ENCODE data around the gene RETSAT.

RETSAT gene

DNA sequence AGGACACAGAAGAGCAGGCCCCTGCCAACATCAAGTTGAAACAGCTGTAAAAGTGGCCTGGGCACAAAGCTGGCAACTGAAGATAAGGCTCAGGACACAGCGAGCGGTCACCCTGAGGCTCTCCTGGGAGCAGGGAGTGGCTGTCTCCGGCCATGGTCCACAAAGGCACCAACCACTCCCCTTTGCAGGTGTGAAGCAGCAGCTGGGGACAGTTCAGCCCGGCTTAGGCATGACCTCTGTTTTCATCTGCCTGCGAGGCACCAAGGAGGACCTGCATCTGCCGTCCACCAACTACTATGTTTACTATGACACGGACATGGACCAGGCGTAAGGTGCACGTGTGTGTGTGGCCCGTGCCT, 39.5 kb downstream of the RETSAT start:
- H3K4me2 ChIP-seq (ENCODE audit: low read length): no peak overlapping the region
- H3K9me3 ChIP-seq (ENCODE audit: control insufficient read depth, insufficient read depth, low read length): no peaks in the 10 kb centered on the region
- no peaks in the 10 kb centered on the region for H3F3A ChIP-seq (ENCODE audit: control insufficient read depth, insufficient read depth)
- peaks cover 4% of the 10 kb centered on the region for H3K4me1 ChIP-seq (ENCODE audit: control insufficient read depth, low read length)
- no peaks in the 10 kb centered on the region for H3K9me2 ChIP-seq (replicated peaks; ENCODE audit: control insufficient read depth, low read length)
- H3K36me3 ChIP-seq (ENCODE audit: control insufficient read depth, low read length): peaks cover 34% of the 10 kb centered on the region
- peaks cover 13% of the 10 kb centered on the region; the same call in 1 of the 2 replicates for H4K20me1 ChIP-seq (ENCODE audit: control insufficient read depth, insufficient read depth, low read depth, low read length)
- TF ChIP-seq, protein P1, sequence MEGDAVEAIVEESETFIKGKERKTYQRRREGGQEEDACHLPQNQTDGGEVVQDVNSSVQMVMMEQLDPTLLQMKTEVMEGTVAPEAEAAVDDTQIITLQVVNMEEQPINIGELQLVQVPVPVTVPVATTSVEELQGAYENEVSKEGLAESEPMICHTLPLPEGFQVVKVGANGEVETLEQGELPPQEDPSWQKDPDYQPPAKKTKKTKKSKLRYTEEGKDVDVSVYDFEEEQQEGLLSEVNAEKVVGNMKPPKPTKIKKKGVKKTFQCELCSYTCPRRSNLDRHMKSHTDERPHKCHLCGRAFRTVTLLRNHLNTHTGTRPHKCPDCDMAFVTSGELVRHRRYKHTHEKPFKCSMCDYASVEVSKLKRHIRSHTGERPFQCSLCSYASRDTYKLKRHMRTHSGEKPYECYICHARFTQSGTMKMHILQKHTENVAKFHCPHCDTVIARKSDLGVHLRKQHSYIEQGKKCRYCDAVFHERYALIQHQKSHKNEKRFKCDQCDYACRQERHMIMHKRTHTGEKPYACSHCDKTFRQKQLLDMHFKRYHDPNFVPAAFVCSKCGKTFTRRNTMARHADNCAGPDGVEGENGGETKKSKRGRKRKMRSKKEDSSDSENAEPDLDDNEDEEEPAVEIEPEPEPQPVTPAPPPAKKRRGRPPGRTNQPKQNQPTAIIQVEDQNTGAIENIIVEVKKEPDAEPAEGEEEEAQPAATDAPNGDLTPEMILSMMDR (IDR thresholded peaks at IDR 0.05; ENCODE audit: low read depth, low read length, poor library complexity, severe bottlenecking): no peak
- TF ChIP-seq EZH2phosphoT487 (IDR thresholded peaks at IDR 0.05; ENCODE audit: borderline replicate concordance, low read length): no peak
- no peak overlapping the region for H3K27ac ChIP-seq (ENCODE audit: low read depth, low read length)
- peaks cover 6% of the 10 kb centered on the region for H3K27me3 ChIP-seq (ENCODE audit: control insufficient read depth, low read length)
- H3K79me2 ChIP-seq (ENCODE audit: control insufficient read depth, low read length): peaks cover 14% of the 10 kb centered on the region
- no peak overlapping the region for H3K4me3 ChIP-seq (ENCODE audit: low read length)

DNA sequence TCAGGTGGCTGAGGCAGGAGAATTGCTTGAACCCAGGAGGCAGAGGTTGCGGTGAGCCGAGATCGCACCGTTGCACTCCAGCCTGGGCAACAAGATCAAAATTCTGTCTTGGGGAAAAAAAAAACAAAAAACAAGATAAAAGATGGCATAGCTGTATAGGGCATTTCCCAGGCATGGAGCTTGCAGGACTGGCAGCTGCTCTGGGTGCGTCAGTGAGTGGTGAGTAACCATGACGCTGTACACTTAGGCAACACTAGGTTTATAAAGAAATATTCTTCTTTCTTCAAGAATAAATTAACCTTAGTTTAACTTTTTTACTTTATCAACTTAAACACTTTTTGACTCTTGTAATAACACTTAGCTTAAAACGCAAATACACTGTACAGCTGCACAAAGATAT, 41.9 kb downstream of the RETSAT start:
- H3F3A ChIP-seq (ENCODE audit: control insufficient read depth, insufficient read depth): no peaks in the 10 kb centered on the region
- TF ChIP-seq, protein P1 (IDR thresholded peaks at IDR 0.05; ENCODE audit: low read depth, low read length, poor library complexity, severe bottlenecking): no peak
- TF ChIP-seq EZH2phosphoT487 (IDR thresholded peaks at IDR 0.05; ENCODE audit: borderline replicate concordance, low read length): no peak
- H3K4me3 ChIP-seq (ENCODE audit: low read length): no peak overlapping the region
- peaks cover 18% of the 10 kb centered on the region; the same call in 1 of the 2 replicates for H3K36me3 ChIP-seq (ENCODE audit: control insufficient read depth, low read length)
- H3K9me2 ChIP-seq (replicated peaks; ENCODE audit: control insufficient read depth, low read length): no peaks in the 10 kb centered on the region
- H3K27ac ChIP-seq (ENCODE audit: low read depth, low read length): no peak overlapping the region
- H3K4me2 ChIP-seq (ENCODE audit: low read length): no peak overlapping the region
- H3K27me3 ChIP-seq (ENCODE audit: control insufficient read depth, low read length): peaks cover 25% of the 10 kb centered on the region
- H3K9me3 ChIP-seq (ENCODE audit: control insufficient read depth, insufficient read depth, low read length): no peaks in the 10 kb centered on the region
- H4K20me1 ChIP-seq (ENCODE audit: control insufficient read depth, insufficient read depth, low read depth, low read length): peaks cover 5% of the 10 kb centered on the region; the same call in 1 of the 2 replicates
- H3K79me2 ChIP-seq (ENCODE audit: control insufficient read depth, low read length): no peaks in the 10 kb centered on the region; the same call in 1 of the 2 replicates
- H3K4me1 ChIP-seq (ENCODE audit: control insufficient read depth, low read length): peaks cover 14% of the 10 kb centered on the region

DNA sequence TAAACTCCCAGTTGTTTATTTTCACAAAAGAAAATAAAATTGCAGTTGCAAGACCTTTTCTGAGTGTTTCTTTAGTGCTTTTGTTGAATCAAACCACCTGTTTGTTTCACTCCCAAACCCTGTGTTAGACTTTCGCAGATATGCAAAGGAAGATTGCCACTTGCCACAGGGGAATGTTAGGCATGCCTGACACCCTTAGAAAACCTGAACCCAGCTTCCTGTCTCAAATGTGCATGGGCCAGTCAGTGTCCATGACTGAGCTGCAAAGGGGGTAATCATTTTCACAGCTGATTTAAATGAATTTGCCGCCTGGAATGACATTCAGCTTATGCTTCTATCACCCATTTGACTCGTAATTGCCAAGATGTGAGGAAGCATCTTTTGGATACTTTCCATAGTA, 44.0 kb downstream of the RETSAT start:
- H3K4me2 ChIP-seq (ENCODE audit: low read length): peak overlapping the region; percentile 39; the same call in 1 of the 2 replicates
- H3K27me3 ChIP-seq (ENCODE audit: control insufficient read depth, low read length): peaks cover 34% of the 10 kb centered on the region
- peaks cover 5% of the 10 kb centered on the region; the same call in 1 of the 2 replicates for H4K20me1 ChIP-seq (ENCODE audit: control insufficient read depth, insufficient read depth, low read depth, low read length)
- TF ChIP-seq, protein P1 (IDR thresholded peaks at IDR 0.05; ENCODE audit: low read depth, low read length, poor library complexity, severe bottlenecking): no peak
- no peak for TF ChIP-seq EZH2phosphoT487 (IDR thresholded peaks at IDR 0.05; ENCODE audit: borderline replicate concordance, low read length)
- H3K4me3 ChIP-seq (ENCODE audit: low read length): no peak overlapping the region
- H3K9me2 ChIP-seq (replicated peaks; ENCODE audit: control insufficient read depth, low read length): no peaks in the 10 kb centered on the region
- H3K27ac ChIP-seq (ENCODE audit: low read depth, low read length): no peak overlapping the region
- H3K79me2 ChIP-seq (ENCODE audit: control insufficient read depth, low read length): no peaks in the 10 kb centered on the region
- no peaks in the 10 kb centered on the region for H3K9me3 ChIP-seq (ENCODE audit: control insufficient read depth, insufficient read depth, low read length)
- H3K4me1 ChIP-seq (ENCODE audit: control insufficient read depth, low read length): peaks cover 24% of the 10 kb centered on the region
- H3K36me3 ChIP-seq (ENCODE audit: control insufficient read depth, low read length): peaks cover 6% of the 10 kb centered on the region; the same call in 1 of the 2 replicates
- H3F3A ChIP-seq (ENCODE audit: control insufficient read depth, insufficient read depth): no peaks in the 10 kb centered on the region
